ENCODE data around the gene IKBIP.
"Not testable (repeated sequence)": the region's sequence is repeated elsewhere in the genome, so short reads cannot be mapped to it uniquely, and the experiment has no call there.

The IKBIP gene

GRCh38 chr12:98618952-98619351 is 25.6 kb downstream of the IKBIP start:
- Histone ChIP-seq H3K27me3 (ENCODE audit: control insufficient read depth, insufficient read depth, low read length) (no peaks in the 10 kb centered on the region), H3K4me3 (ENCODE audit: low read length) (no peak overlapping the region), H3K36me3 (ENCODE audit: control insufficient read depth, low read depth, low read length) (no peaks in the 10 kb centered on the region), H3K27ac (ENCODE audit: low read length) (no peak overlapping the region), H3K9me3 (ENCODE audit: control insufficient read depth, low read depth, low read length) (no peaks in the 10 kb centered on the region), H3K4me1 (ENCODE audit: control insufficient read depth, low read depth, low read length) (no peaks in the 10 kb centered on the region), H3K9ac (ENCODE audit: low read length) (no peak overlapping the region)

- Histone ChIP-seq H3K4me3 (ENCODE audit: low read length) (no peak overlapping the region), H3K9ac (ENCODE audit: low read length) (no peak overlapping the region), H3K27ac (ENCODE audit: low read length) (no peak overlapping the region), H3K27me3 (ENCODE audit: control insufficient read depth, insufficient read depth, low read length) (no peaks in the 10 kb centered on the region), H3K4me1 (ENCODE audit: control insufficient read depth, low read depth, low read length) (no peaks in the 10 kb centered on the region), H3K36me3 (ENCODE audit: control insufficient read depth, low read depth, low read length) (no peaks in the 10 kb centered on the region), H3K9me3 (ENCODE audit: control insufficient read depth, low read depth, low read length) (no peaks in the 10 kb centered on the region)
These were observed 31.8 kb downstream of the IKBIP start for GRCh38 chr12:98612696-98613334.

DNA sequence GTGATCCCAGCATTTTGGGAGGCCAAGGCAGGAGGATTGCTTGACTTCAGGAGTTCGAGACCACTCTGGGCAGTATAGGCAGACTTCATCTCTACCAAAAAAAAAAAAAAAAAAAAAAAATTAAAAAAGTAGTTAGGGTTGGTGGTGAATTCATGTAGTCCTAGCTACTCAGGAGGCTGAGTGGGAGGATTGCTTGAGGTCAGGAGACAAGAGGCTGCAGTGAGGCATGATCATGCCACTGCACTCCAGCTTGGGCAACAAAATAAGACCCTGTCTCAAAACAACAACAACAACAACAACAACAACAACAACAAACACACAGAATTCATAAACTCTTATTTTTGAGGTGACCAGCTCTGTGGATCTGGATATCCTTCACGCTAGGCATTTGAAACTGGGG is 34.0 kb downstream of the IKBIP start:
- no peaks in the 10 kb centered on the region for H3K27me3 ChIP-seq (ENCODE audit: control insufficient read depth, insufficient read depth, low read length)
- H3K9ac ChIP-seq (ENCODE audit: low read length) = no peak overlapping the region
- no peak overlapping the region for H3K27ac ChIP-seq (ENCODE audit: low read length)
- H3K36me3 ChIP-seq (ENCODE audit: control insufficient read depth, low read depth, low read length) = no peaks in the 10 kb centered on the region
- no peaks in the 10 kb centered on the region for H3K4me1 ChIP-seq (ENCODE audit: control insufficient read depth, low read depth, low read length)
- no peaks in the 10 kb centered on the region for H3K9me3 ChIP-seq (ENCODE audit: control insufficient read depth, low read depth, low read length)
- no peak overlapping the region for H3K4me3 ChIP-seq (ENCODE audit: low read length)

- Histone ChIP-seq H3K27me3 (ENCODE audit: control insufficient read depth, insufficient read depth, low read length) (no peaks in the 10 kb centered on the region), H3K36me3 (ENCODE audit: control insufficient read depth, low read depth, low read length) (peaks cover 26% of the 10 kb centered on the region), H3K9ac (ENCODE audit: low read length) (no peak overlapping the region), H3K4me1 (ENCODE audit: control insufficient read depth, low read depth, low read length) (no peaks in the 10 kb centered on the region), H3K4me3 (ENCODE audit: low read length) (no peak overlapping the region), H3K27ac (ENCODE audit: low read length) (no peak overlapping the region), H3K9me3 (ENCODE audit: control insufficient read depth, low read depth, low read length) (no peaks in the 10 kb centered on the region)
These were observed 38.1 kb downstream of the IKBIP start for GRCh38 chr12:98606359-98606988.

DNA sequence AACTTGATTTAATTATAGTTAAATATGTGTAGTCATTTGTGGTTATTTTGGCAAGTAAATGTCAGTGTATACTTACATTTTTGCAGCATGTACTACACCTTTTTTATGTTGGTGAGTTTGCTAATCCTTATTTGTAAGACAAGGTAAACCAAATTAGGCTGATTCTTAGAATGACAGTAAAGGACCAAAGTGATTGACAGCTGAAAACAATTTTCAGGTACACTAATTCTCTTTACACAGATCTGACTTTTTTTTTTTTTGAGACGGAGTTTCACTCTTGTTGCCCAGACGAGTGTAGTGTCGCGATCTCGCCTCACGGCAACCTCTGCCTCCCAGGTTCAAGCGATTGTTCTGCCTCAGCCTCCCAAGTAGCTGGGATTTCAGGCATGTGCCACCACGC is 42.7 kb downstream of the IKBIP start:
- Histone ChIP-seq H3K9me3 (ENCODE audit: control insufficient read depth, low read depth, low read length) (no peaks in the 10 kb centered on the region), H3K36me3 (ENCODE audit: control insufficient read depth, low read depth, low read length) (peaks cover 67% of the 10 kb centered on the region), H3K4me3 (ENCODE audit: low read length) (no peak overlapping the region), H3K27ac (ENCODE audit: low read length) (no peak overlapping the region), H3K4me1 (ENCODE audit: control insufficient read depth, low read depth, low read length) (no peaks in the 10 kb centered on the region), H3K9ac (ENCODE audit: low read length) (no peak overlapping the region), H3K27me3 (ENCODE audit: control insufficient read depth, insufficient read depth, low read length) (no peaks in the 10 kb centered on the region)

DNA sequence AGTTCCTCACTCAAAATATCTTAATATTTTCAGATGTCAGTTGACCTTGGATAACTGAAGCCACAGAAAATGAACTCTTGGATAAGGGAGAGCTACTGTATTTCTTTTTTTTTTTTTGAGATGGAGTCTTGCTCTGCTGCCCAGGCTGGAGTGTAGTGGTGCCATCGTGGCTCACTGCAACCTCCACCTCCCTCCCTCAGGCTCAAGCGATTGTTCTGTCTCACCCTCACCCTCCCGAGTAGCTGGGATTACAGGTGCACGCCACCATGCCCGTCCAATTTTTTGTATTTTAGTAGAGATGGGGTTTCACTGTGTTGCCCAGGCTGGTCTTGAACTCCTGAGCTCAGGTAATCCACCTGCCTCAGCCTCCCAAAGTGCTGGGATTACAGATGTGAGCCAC is 47.3 kb downstream of the IKBIP start:
- H3K9ac ChIP-seq (ENCODE audit: low read length); H3K4me3 ChIP-seq (ENCODE audit: low read length); H3K27me3 ChIP-seq (ENCODE audit: control insufficient read depth, insufficient read depth, low read length); H3K9me3 ChIP-seq (ENCODE audit: control insufficient read depth, low read depth, low read length); H3K27ac ChIP-seq (ENCODE audit: low read length): not testable (repeated sequence)
- H3K36me3 ChIP-seq (ENCODE audit: control insufficient read depth, low read depth, low read length) = peaks cover 70% of the 10 kb centered on the region
- H3K4me1 ChIP-seq (ENCODE audit: control insufficient read depth, low read depth, low read length) = peaks cover 16% of the 10 kb centered on the region

DNA sequence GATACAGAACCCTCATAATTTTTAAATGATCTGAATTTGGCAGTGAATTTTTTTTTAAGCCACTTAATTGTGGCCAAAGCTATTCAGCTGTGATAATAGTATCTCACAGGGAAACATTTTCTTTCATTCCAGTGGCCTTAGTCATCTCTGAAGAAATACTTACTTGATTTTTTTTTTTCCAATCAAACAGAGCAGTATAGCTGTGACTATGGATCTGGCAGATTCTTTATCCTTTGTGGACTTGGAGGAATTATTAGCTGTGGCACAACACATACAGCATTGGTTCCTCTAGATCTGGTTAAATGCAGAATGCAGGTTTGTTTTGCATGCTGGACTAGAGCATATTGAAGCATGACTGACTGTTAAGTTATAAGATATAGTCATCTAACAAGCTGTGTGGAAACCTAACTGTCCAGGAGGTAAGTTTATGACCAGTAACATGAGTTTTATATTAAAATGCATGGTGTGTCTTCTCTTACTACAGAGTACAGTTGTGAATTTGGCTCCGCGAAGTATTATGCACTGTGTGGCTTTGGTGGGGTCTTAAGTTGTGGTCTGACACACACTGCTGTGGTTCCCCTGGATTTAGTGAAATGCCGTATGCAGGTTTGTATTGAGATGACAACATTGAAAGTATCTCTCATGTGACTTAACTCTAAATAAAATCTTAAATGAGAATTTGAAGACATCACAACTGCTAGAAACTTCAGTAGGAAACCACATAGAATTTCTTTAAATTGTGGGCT is 49.2 kb downstream of the IKBIP start:
- Histone ChIP-seq H3K36me3 (ENCODE audit: control insufficient read depth, low read depth, low read length) (peaks cover 51% of the 10 kb centered on the region), H3K9ac (ENCODE audit: low read length) (peak overlapping the region; percentile 97), H3K27me3 (ENCODE audit: control insufficient read depth, insufficient read depth, low read length) (no peaks in the 10 kb centered on the region), H3K4me3 (ENCODE audit: low read length) (peak overlapping the region; percentile 98), H3K4me1 (ENCODE audit: control insufficient read depth, low read depth, low read length) (peaks cover 16% of the 10 kb centered on the region), H3K9me3 (ENCODE audit: control insufficient read depth, low read depth, low read length) (no peaks in the 10 kb centered on the region), H3K27ac (ENCODE audit: low read length) (no peak overlapping the region)

DNA sequence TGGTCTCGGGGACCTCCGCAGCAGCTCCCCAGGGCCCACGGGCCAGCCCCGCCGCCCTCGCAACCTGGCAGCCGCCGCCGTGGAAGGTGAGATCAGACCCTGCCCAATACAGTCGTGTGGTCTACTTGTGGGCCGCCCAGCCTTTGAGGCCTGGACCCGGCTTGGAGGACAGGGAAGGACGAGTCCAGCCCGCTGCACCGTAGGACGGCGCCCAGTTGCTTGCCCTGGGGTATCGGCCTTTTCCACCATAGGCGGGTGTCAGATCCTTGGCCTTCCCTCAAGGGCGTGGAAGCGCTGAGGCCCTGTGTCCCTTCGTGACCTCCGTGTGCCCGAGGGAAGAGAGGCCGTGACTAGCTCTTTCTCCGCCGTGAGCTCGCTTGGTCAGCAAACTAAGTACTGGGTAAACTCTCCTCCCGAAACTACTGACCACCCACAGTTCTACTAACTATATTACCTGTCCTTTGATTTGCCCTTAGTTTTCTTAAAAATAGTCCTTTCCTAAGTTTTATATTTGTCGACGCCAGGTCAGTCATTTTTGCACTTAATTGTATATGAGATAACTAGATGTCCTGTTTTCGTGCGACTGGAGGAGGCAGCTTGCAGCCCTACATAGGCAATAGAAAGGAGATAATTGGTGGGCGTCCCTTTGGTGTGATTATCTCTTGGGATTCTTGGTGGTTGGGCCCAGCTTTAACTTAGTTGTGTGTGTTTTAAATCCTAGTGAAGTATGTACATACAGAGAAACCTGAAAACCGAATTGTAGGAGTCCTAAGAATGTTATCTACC is 50.3 kb downstream of the IKBIP start:
- peak overlapping the region; percentile 82 for H3K27ac ChIP-seq (ENCODE audit: low read length)
- H3K36me3 ChIP-seq (ENCODE audit: control insufficient read depth, low read depth, low read length) = peaks cover 39% of the 10 kb centered on the region
- H3K4me1 ChIP-seq (ENCODE audit: control insufficient read depth, low read depth, low read length) = peaks cover 16% of the 10 kb centered on the region
- H3K9ac ChIP-seq (ENCODE audit: low read length) = peak overlapping the region; percentile 97
- H3K9me3 ChIP-seq (ENCODE audit: control insufficient read depth, low read depth, low read length) = no peaks in the 10 kb centered on the region
- H3K27me3 ChIP-seq (ENCODE audit: control insufficient read depth, insufficient read depth, low read length) = no peaks in the 10 kb centered on the region
- H3K4me3 ChIP-seq (ENCODE audit: low read length) = peak overlapping the region; percentile 98

GRCh38 chr12:98593351-98594049 is 51.1 kb downstream of the IKBIP start, which contains the start of gene SLC25A3:
TSS of gene SLC25A3 (plus strand) at chr12:98593686. CDS start at chr12:98593979, 293 bp downstream.
- peak within 1 kb of the TSS; percentile 98 for H3K4me3 ChIP-seq (ENCODE audit: low read length)
- peaks cover 16% of the 10 kb centered on the region for H3K4me1 ChIP-seq (ENCODE audit: control insufficient read depth, low read depth, low read length)
- H3K27ac ChIP-seq (ENCODE audit: low read length) = peak within 1 kb of the TSS; percentile 82
- no peaks in the 10 kb centered on the region for H3K27me3 ChIP-seq (ENCODE audit: control insufficient read depth, insufficient read depth, low read length)
- H3K36me3 ChIP-seq (ENCODE audit: control insufficient read depth, low read depth, low read length) = peaks cover 36% of the 10 kb centered on the region
- no peaks in the 10 kb centered on the region for H3K9me3 ChIP-seq (ENCODE audit: control insufficient read depth, low read depth, low read length)
- H3K9ac ChIP-seq (ENCODE audit: low read length) = peak within 1 kb of the TSS; percentile 97

DNA sequence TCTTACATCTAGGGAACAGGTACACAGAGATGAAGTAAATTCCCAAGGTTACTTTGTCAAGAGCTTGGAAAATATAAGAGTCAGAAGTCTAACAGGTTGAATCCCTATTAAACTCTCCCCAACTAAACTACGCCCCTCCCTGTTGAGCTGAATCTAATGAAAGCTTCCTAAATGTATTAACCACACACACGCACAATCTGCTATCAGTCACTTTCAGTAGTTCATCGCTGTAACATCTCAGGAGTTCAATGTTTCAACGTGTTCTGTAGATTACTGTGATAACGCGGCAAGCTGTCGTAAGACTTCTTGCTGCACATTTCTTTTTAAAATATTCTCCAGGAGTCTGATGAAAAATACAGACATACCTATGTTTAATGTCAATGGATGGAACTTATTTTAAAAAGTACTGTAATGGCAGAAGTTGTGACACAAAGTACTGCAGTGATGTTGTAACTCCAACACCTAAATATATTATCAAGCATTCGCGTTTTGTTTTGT is 51.7 kb downstream of the IKBIP start:
- H3K4me3 ChIP-seq (ENCODE audit: low read length) = peak overlapping the region; percentile 61
- peaks cover 29% of the 10 kb centered on the region for H3K36me3 ChIP-seq (ENCODE audit: control insufficient read depth, low read depth, low read length)
- H3K27ac ChIP-seq (ENCODE audit: low read length) = peak overlapping the region; percentile 71
- peaks cover 16% of the 10 kb centered on the region for H3K4me1 ChIP-seq (ENCODE audit: control insufficient read depth, low read depth, low read length)
- no peaks in the 10 kb centered on the region for H3K9me3 ChIP-seq (ENCODE audit: control insufficient read depth, low read depth, low read length)
- H3K27me3 ChIP-seq (ENCODE audit: control insufficient read depth, insufficient read depth, low read length) = no peaks in the 10 kb centered on the region
- peak overlapping the region; percentile 56 for H3K9ac ChIP-seq (ENCODE audit: low read length)
